HL-60 (cell line): ENCODE data around the gene PPP1R1B.

Experiments
- DNase-seq, 2 experiments: peaks; one replicate each; pipeline ENCODE4 v3.0.0-alpha.2; 2010 to 2020; ENCODE audit warnings: low read depth in 1 of 2, low spot score in 1 of 2
- H3K27ac ChIP-seq: fragments of 250-450 bp; sonication (Bioruptor Pico); replicated peaks from 2 replicates; pipeline ENCODE4 v1.5.1; 2020; ENCODE audit warnings: mild to moderate bottlenecking, moderate library complexity
- H3K27me3 ChIP-seq: fragments of 250-450 bp; sonication (Bioruptor Pico); 2 replicates; pipeline ENCODE4 v1.5.1; 2021; ENCODE audit warnings: mild to moderate bottlenecking, moderate library complexity; ENCODE audit not compliant: insufficient read depth, poor library complexity, severe bottlenecking
- H3K4me3 ChIP-seq: replicated peaks from 2 replicates; pipeline ENCODE4 v1.5.1; 2011; ENCODE audit warnings: mild to moderate bottlenecking, control low read depth, low read length; ENCODE audit not compliant: insufficient read depth
- CTCF ChIP-seq: IDR thresholded peaks from one replicate; pipeline ENCODE4 v1.5.1; 2011; ENCODE audit warnings: low read length, control low read depth, inconsistent platforms; ENCODE audit not compliant: insufficient read depth
- GABPA ChIP-seq: IDR thresholded peaks from 2 replicates; pipeline ENCODE4 v1.6.1; 2012; ENCODE audit warnings: low read depth
- POLR2AphosphoS5 ChIP-seq: IDR thresholded peaks from 2 replicates; pipeline ENCODE4 v1.6.1; 2012; ENCODE audit warnings: low read depth
- SPI1 ChIP-seq: IDR thresholded peaks from 2 replicates; pipeline ENCODE4 v1.6.1; 2012; ENCODE audit warnings: low read depth, mild to moderate bottlenecking, borderline replicate concordance
- TF ChIP-seq, protein P1 (sequence below): IDR thresholded peaks from 2 replicates; pipeline ENCODE4 v1.6.1; 2012; ENCODE audit warnings: low read depth; ENCODE audit not compliant: insufficient replicate concordance

The PPP1R1B gene

DNA sequence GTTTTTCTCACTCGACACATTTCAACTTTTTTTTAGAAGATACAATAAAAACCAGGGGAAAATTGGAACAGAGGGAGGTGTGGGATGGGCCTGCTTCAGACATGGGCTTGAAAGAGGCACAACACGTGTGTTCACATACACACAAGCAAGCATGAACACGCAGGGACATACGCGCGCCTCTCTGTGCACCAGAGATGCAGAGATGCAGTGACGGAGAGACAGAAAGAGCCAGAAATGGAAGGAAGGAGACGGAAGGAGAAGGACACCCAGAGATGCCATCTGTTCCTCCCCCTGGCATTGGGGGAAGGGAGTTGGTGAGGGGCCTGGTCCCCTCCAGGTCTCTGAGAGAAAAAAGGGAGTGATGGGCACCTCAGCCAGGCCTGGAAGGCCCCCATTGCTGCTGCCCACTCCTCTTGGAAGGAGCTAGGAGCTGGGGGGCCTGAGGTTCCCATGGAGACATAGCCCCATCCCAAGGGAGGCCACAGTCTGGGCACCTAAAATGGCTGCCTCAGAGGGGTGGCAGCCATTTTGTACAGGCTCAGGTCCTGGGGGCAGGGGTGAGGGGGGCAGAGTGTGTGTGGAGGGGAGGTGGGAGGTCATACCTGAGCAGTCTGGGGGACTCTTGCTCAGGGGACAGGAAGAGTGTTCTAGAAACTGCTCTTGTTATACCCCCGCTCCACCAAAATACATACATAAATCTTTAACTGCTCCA lies 15.2 kb upstream of the PPP1R1B start:
- no peak for DNase-seq
- TF ChIP-seq, protein P1, sequence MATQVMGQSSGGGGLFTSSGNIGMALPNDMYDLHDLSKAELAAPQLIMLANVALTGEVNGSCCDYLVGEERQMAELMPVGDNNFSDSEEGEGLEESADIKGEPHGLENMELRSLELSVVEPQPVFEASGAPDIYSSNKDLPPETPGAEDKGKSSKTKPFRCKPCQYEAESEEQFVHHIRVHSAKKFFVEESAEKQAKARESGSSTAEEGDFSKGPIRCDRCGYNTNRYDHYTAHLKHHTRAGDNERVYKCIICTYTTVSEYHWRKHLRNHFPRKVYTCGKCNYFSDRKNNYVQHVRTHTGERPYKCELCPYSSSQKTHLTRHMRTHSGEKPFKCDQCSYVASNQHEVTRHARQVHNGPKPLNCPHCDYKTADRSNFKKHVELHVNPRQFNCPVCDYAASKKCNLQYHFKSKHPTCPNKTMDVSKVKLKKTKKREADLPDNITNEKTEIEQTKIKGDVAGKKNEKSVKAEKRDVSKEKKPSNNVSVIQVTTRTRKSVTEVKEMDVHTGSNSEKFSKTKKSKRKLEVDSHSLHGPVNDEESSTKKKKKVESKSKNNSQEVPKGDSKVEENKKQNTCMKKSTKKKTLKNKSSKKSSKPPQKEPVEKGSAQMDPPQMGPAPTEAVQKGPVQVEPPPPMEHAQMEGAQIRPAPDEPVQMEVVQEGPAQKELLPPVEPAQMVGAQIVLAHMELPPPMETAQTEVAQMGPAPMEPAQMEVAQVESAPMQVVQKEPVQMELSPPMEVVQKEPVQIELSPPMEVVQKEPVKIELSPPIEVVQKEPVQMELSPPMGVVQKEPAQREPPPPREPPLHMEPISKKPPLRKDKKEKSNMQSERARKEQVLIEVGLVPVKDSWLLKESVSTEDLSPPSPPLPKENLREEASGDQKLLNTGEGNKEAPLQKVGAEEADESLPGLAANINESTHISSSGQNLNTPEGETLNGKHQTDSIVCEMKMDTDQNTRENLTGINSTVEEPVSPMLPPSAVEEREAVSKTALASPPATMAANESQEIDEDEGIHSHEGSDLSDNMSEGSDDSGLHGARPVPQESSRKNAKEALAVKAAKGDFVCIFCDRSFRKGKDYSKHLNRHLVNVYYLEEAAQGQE: no peak
- no peak for TF ChIP-seq SPI1
- TF ChIP-seq POLR2AphosphoS5: no peak
- TF ChIP-seq CTCF: no peak
- TF ChIP-seq GABPA: no peak
- Histone ChIP-seq H3K4me3 (no peak overlapping the region), H3K27ac (no peak overlapping the region), H3K27me3 (peaks cover 30% of the 10 kb centered on the region)

DNA sequence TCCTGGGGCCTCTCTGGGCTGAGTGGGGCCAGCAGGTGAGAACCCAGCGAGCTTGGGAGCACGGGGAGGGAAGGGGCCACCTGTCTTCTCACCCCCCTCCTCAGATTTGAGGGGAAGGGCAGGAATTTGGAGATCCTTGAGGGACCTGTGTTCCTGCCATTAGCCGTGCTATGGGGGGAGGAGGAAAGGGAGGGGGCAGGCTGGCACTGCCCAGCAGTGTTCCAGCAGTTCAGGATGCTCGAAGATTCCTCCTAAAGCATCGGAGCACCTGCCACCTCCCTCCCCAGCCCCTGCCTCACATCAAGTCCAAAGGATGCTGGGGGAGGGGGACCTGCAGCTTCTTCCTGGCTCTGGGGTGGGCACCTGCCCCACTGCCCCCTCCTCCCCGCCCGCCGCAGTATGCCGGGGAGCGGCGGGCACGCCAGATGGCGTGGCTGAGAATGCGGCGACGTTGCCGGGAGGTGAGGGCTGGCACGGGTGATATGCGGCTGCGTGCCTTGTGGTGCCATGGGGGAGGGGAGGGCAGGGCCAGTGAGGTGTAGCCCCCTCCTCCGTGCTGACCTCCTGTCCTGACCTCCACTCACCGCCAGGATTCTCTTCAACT lies 14.4 kb upstream of the PPP1R1B start:
- peaks cover 21% of the 10 kb centered on the region for H3K27me3 ChIP-seq
- no peak overlapping the region for H3K4me3 ChIP-seq
- no peak for TF ChIP-seq CTCF
- no peak for TF ChIP-seq GABPA
- no peak for DNase-seq
- H3K27ac ChIP-seq: no peak overlapping the region

DNA sequence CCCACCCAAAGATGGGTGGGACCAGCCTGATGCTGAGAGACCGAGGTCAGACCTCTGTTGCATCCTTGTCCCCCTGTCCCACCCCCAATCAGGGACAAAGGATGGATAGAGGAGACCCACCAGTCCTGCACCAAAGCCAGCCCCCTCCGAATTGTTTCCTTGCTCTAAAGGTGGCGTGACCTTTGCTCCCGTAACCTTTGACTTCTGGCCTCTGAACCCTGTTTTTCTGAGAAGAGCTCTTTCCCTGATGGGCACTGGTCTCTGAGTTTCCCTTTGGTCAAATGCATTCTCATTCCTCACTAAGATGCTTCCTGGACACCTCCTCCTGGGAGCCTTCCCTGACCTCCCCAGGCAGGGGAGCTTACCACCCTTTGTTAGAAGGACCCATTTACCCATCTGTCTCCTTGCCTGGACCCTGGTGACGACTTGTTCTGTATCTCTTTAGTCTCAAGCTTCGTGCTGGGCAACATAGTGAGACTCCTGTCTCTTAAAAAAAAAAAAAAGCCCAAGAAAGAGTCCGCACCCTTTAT lies 13.8 kb upstream of the PPP1R1B start:
- H3K27me3 ChIP-seq: peaks cover 17% of the 10 kb centered on the region
- no peak overlapping the region for H3K4me3 ChIP-seq
- TF ChIP-seq CTCF: no peak
- TF ChIP-seq SPI1: no peak
- TF ChIP-seq GABPA: no peak
- TF ChIP-seq, protein P1: no peak
- TF ChIP-seq POLR2AphosphoS5: no peak
- H3K27ac ChIP-seq: no peak overlapping the region
- DNase-seq: no peak
